NCI-H1694 (cell line): ENCODE results near the gene SULT4A1.

ENCODE experiments used
- DNase-seq: peaks from one replicate; lab custom pipeline; 2025; lab: John Stamatoyannopoulos, UW

SULT4A1 gene

GRCh38 chr22:43828725-43828997 is 33.7 kb downstream of the SULT4A1 start:
- DNase-seq, result no peak

- no peak for DNase-seq
These were observed 34.2 kb downstream of the SULT4A1 start for GRCh38 chr22:43827926-43828724.

- DNase-seq, result no peak
These were observed 35.1 kb downstream of the SULT4A1 start for GRCh38 chr22:43827003-43827735.

GRCh38 chr22:43826142-43827002 is 35.9 kb downstream of the SULT4A1 start:
- peak; percentile 63 for DNase-seq

- DNase-seq, result no peak
These were observed 36.7 kb downstream of the SULT4A1 start for GRCh38 chr22:43825651-43826050.

GRCh38 chr22:43824724-43825420 is 37.4 kb downstream of the SULT4A1 start:
- no peak for DNase-seq

GRCh38 chr22:43823911-43824665 is 38.2 kb downstream of the SULT4A1 start:
- DNase-seq, result no peak

- no peak for DNase-seq
These were observed 38.9 kb downstream of the SULT4A1 start for GRCh38 chr22:43823353-43823908.

- DNase-seq, result no peak
These were observed 40.5 kb downstream of the SULT4A1 start for GRCh38 chr22:43821606-43822425.

- no peak for DNase-seq
These were observed 41.5 kb downstream of the SULT4A1 start for GRCh38 chr22:43820651-43821305.

- DNase-seq, result no peak
These were observed 42.2 kb downstream of the SULT4A1 start for GRCh38 chr22:43819931-43820640.

- no peak for DNase-seq
These were observed 42.8 kb downstream of the SULT4A1 start for GRCh38 chr22:43819421-43819921.

- DNase-seq, result no peak
These were observed 43.3 kb downstream of the SULT4A1 start for GRCh38 chr22:43818981-43819380.

- no peak for DNase-seq
These were observed 44.9 kb downstream of the SULT4A1 start for GRCh38 chr22:43817402-43817801.

GRCh38 chr22:43814264-43814663 is 48.0 kb downstream of the SULT4A1 start:
- no peak for DNase-seq

GRCh38 chr22:43812890-43813289 is 49.4 kb downstream of the SULT4A1 start:
- no peak for DNase-seq

GRCh38 chr22:43812149-43812842 is 50.0 kb downstream of the SULT4A1 start, which contains the start of gene EFCAB6:
TSS of gene EFCAB6 (minus strand) at chr22:43812305. CDS start at chr22:43782318, 29,987 bp downstream.
- peak; percentile 92 for DNase-seq

- DNase-seq, result no peak
These were observed 50.5 kb downstream of the SULT4A1 start for GRCh38 chr22:43811777-43812148.
